Measurements from ENCODE around the gene CCDC107.

CCDC107 gene

DNA sequence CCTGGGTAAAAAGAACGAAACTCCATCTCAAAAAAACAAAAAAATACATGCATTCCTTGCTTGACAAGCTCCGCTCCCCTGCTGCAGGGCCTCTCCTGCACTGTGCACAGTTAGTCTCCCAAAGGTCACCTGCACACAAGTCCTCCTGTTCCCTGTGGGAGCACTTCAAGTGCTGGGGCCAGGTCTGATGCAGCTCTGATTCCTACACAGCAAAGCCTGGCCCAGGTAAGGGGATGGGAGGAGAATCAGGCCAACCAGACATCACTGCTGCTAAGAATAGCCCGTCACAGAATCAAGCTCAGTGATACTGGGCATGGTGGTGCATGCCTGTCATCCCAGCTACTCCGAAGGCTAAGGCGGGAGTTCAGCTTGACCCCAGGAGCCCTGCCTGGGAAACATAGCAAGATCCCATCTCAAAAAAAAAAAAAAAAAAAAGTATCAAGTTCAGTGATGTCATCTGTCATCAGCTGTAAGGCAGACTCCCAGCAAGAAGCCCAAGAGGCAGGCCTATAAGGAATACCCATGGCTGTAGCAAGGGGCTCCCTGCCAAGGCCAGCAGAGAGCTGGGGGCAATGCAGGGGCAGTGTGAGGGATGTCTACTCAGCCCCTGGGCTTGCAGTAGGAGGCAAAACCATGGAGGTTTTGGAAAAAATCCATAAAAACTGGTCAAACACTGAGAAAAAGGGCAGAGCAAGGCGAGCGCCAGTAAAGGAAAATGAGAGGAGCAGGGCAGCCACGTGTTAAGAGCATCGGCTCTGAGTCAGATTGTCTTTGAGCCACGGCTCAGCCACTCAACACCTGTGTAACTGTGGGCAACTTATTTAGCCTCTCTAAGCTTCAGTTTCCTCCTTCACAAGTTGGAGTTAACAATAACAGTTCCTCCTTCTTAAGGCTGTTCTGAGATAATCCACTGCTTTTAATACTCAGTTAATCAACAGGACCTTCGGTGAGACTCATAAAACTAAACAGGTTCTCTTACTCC is 28.4 kb downstream of the CCDC107 start:
- DNase-seq: no peak

DNA sequence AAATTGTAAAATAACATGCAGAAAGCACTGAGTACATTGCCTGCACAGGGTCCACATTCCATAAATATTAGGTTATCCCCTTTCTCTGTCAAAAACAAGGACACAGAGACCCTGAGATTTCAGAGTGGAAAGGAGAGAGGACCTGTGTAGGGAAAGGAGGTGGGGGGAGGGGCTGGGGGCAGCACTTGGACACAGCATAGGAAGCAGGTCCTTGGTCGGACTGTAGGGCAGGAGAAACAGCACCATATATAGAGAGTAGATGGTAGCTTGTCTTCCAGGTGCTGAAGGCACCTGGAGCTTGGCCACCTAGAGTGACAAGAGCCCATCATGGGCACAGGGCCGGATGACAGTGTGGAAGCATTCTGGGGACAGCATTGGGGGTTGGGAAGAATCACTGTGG is 29.2 kb downstream of the CCDC107 start:
- no peak for DNase-seq

DNA sequence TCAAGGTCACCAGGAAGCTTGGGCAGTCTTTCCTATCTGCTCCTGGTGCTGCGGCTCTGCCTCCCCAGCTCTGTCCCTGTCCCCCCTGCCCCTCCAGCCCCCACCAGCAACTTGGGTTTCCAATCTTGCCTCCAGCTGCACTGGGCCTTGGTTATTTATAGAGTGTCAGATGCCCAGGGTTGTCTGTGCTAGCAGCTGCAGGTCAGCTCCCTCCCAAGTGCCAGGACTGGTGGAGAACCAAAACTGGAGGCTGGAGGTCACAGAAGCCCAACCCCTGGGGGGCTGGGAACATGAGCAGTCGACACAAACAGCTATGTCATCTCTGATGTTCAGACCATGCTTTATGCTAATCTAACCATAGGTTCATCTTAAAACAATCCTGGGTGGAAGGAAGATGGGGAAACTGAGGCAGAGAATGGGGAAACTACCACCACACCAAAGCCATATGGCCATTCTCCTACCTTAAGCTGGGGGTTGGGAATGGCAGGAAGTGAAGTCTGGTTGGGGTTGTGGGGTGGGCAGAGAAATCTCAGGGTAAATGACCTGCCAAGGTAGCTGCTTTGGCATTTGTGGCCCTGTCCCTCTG is 30.0 kb downstream of the CCDC107 start:
- DNase-seq: no peak

GRCh38 chr9:35688558-35689541 is 30.8 kb downstream of the CCDC107 start:
- no peak for DNase-seq

DNA sequence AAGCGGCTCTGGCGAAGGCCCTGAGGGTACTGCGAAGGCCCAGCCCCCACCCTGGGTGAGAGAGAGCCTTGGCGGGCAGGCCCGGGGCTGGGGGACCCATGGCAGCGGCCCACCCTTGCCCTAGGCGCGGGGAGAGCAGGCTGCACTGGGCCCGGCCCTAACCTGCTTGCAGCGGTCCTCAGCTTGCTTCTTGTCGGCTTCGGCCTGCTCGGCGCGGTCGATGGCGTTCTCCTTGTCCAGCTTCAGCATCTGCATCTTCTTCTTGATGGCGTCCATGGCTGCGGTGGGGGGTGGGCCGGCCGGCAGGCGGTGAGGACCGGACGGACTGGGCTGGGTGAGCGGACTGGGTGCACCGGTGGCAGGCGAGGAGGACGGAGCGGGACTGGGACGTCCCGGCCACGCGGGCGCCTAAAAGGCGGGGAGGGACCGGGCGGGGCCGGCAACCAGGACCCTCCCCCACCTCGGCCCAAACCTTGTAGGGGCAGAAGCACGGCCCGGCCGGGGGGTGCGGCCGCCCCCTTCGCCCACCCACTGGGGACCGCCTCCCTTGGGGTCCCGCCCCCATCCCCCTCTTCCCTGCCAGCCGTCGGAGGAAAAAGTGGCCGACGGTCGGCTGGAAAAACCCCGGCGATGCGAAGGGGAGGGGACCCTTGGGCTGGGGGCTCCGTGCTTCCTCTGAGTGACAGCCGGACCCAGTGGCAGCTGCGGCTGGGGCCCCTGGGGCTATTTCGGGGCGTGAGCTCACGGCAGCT is 31.6 kb downstream of the CCDC107 start, which contains the start of gene TPM2:
Gene TPM2 (minus strand): TSS at position 384 of the 752 bp plus-strand sequence. CDS start 108 bp downstream, at position 276.
- DNase-seq: no peak

DNA sequence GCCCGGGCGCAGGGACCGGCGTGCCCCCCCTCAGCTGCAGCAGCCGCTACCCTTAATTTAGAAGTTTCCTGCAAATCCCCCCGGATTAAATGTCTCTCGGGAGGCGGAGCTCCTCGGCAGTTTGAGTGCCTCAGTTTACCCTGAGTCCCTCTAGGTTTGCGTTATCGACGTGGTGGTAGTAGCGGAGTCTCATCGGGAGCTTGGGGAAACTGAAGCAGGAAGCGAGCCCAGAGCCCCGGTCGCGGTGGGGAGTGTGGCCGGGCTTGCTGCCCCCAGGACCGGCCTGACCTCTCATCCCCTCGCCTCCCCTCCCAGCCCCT is 32.2 kb downstream of the CCDC107 start:
- no peak for DNase-seq

GRCh38 chr9:35690614-35691333 is 32.7 kb downstream of the CCDC107 start:
- no peak for DNase-seq

DNA sequence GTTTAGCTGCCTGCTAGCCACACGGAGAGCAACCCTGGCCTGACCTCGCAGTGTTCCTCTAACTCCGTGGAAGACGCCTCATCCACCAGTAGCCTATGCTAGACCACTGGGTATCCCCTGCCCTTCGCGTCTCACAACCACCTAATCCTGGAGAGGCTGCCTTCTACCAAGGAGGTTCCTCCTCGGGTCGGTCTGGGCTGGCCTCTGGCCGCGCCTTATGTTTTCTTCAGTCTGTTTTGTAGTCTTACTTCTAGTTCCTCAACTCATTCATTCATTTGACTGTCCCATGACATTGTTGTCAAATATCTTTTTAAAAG is 33.2 kb downstream of the CCDC107 start:
- DNase-seq: no peak

DNA sequence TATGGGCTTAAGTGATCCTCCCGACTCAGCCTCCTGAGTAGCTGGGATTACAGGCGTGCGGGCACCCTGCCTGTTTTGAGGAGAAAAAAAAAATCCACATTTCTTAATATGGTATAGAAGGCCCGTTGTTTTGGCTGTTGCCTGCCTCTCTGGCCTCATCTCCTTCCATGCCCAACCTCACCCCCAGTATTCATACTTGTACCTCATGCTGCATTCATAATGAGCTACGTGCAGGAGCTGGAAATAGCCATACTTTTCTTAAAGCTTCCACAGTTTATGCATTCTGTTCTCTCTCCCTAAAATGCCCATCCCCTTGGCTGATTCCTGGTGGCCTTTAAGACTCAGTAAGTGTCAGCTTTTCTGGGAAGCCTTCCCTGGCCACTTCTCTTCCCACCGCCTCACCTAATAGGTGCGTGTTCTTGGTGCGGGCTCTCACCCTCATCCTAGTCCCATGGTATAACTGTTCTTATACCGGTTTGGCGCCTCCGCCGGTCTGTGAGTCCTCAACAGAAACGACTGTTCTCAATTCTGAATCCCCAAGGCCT is 33.7 kb downstream of the CCDC107 start:
- no peak for DNase-seq

DNA sequence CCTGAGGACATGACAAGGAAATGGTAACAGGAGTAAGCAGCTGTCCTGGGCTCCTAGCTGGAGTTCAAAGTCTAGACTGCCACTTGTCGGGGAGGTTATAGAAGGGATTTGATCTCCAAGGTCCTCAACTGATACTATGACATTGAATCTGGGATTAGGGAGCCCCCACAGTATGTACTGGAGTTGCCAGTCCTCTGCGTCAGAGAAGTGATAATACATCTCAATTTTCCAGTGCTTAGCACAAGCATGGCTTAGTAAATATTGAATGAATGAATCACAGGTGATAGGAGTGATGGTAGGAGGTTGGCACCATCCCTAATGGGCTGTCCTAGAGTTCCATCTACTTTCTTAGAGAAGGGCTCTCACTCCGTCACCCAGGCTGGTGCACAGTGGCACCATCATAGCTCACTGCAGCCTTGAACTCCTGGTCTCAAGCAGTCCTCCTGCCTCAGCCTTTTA is 37.9 kb downstream of the CCDC107 start:
- no peak for DNase-seq

DNA sequence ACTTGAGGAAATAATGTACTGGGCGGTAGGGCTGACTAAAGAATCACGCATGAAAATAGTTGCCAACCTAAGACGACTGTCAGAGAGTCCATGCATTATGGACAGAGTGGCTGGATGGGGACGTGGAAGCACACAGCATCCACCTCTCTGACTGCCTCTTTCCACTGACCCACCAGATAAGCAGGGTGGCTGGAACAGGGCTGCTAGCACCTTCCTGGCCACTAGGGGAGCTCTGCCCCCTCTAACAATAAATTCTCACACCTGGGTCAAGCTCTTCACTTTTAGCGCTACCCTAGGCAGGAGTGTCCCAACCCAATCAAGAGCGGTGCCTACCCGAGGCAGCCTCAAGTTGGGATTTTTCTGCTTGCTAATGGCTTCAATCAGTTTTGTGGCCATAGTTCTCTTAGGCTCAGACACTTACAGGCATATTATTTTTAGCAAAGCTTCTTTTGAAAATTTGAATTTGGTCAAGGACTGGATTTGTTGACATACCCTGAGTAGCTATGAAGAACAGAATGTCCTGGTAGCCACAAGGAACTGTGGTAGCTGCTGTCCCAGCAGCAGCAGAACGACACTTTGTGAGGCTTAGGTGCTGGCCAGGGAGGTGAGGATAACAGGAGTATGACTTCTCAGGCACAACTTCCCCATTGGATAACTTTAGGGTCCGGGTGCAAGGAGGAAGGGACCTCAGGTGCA is 38.6 kb downstream of the CCDC107 start:
- no peak for DNase-seq

DNA sequence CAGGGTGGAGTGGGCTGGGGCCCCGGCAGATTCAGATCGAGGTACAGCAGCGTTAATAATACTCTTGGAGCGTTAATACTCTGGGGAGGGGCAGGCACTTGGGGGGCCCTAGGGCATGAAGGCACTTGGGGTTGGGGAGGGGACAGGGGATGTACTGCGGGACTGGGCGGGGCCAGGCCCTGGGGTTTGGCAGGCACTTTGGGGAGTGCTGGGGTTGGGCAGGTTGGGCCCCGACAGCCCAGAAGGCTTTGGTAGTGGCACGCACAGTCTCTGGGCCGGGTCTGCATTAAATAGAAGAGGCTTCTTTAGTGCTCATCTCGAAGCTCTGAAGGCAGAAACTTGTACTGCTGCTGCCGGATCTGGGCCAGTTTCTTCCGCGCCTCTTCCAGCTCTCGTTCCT is 39.4 kb downstream of the CCDC107 start:
- no peak for DNase-seq

DNA sequence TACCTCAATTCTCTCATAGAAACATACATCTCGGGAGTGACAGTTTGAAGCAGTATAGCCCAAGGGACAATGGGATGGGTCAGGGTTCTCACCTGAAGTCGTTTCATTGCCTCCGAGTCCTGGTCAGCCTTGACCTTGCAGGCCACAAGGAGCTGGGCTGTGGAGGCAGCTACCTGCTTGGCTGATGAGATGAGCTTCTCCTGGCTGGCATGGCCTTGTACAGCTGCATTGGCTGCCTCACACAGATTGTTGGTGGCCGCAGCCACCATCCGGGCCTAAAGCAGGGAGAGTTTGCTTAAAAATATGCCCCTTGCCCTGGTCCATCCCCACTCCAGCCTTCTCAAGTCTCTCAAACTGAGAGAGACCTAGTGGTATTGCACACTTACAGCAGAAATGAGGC is 40.1 kb downstream of the CCDC107 start:
- DNase-seq: no peak

DNA sequence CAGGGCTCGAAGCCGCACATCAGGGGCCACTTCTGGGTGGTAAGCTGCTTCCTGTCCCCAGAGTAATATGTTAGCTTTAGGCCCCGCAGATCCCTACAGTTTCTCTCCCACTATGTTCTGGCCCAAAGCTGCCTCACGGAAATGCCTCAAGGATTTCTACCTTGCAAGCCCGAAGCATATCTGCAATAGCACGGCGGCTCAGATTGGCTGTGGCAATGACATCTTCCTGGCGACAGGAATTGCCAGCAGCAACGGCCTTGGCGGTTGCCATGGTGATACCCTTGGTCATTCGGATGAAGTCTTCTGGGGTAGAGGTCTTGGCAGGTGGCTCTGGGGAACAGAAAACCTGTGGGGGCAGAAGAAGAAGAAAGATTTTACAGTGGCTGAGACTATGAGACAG is 41.9 kb downstream of the CCDC107 start:
- DNase-seq: no peak

- DNase-seq: no peak
Observed at GRCh38 chr9:35700942-35701341, 42.9 kb downstream of the CCDC107 start.

GRCh38 chr9:35702696-35703095 is 44.6 kb downstream of the CCDC107 start:
- no peak for DNase-seq

- no peak for DNase-seq
Observed at GRCh38 chr9:35703906-35704672, 46.0 kb downstream of the CCDC107 start.

DNA sequence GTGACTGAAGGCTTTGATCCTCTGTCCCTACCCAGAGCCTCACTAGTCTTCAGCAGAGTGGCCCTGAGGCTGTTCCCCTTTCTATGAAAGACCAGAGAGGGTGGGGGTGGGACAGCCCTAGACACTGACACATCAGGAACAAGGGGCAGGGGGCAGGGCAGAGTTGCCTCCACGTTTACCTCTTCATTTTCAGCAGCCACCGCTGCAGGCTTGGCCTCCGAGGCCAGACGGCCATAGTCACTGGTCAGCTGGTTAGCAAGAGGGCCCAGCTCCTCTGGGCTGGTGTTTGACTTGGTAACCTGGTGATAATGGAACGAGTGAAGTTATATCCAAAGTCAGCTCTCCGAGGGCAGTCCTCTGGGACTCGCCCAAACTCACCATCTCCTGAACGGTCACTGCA is 47.3 kb downstream of the CCDC107 start:
- no peak for DNase-seq

DNA sequence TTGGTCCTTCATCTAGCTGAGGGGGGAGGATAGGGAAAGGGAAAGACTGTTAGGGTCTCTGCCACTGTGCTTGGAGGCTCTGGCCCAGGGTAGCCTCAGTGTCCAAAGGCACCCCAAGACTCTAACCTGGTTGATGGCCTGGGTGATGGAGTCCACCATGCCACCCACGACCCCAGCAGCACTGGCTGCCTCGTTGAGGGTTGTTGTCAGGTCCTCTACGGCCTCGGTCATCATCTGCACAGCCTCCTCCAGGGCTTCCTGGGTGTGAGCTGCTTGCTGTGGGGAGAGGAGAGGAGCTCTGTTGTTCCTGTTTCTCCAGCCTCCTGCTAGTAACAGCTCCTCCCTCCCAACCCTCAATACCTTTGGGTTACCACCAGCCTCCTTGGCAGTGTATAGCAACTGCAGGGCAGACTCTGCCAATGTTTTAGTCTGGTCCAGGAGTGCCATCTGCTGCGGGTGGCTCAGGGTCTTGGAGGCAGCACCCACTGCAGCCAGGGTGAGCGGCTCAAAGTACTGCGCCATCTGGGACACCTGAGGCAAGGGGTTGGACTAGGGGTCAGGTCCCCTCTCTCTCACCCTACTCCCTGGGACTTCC is 47.8 kb downstream of the CCDC107 start:
- no peak for DNase-seq

DNA sequence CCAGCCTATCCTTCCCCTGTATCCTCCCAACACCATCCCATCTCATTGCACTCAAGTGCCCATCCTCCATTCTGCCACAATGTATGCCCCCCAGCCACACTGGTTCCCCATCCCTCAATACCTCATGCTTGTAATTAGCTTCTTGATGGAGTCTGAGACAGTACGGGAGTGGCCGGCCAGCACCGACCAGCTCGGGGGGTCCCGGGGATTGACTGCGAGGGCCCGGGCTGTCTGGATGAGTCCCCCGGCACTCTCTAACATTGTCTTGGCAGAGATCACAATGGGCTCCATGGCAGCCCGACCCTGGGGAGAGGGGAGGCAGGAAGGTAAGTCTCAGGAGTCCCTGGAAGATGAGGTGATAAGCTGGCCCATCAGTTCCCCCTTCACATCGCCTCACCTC is 48.9 kb downstream of the CCDC107 start:
- no peak for DNase-seq

Data from GF-D8 (cell line).